WI38 (cell line): Measurements from ENCODE around the gene TALDO1.
"Not testable (repeated sequence)": the region's sequence is repeated elsewhere in the genome, so short reads cannot be mapped to it uniquely, and the experiment has no call there.

Experiments
- H3K4me3 ChIP-seq: 2 replicates; pipeline ENCODE4 v1.5.1; 2011; ENCODE audit warnings: low read depth, mild to moderate bottlenecking, control low read depth, low read length
- CTCF ChIP-seq: IDR thresholded peaks from 2 replicates; pipeline ENCODE4 v1.5.1; 2012; ENCODE audit warnings: low read depth, mild to moderate bottlenecking, control low read depth, low read length

Gene TALDO1

DNA sequence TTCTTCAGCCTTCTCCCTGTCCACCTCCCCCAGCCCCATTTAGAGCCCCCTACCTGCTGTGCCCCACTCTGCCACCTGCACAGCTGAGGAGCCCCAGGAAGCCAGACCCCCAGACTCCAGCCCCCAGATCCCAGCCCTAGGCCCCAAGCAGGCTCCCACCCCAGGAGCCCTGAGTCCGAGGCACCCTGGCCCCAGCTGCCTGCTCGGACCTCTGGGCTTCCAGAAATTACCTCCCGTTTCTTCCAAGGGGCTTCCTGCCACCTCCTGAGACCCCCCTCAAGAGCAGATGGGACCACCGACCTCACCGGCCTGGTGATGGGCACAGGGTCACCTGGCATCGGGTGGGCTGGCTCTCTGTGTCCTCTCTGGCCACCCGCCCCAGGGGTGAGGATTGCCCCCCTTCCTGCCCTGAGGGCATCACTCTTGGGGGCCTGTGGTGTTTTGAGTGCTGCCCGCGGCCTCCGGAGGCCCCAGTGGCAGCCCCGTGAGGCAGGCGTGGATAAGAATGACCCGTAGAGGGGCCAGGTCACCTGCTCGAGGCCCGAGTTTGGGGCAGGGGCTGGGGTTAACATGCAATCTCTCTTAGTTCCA lies 18.3 kb upstream of the TALDO1 start:
- no peak for TF ChIP-seq CTCF
- no peak overlapping the region for H3K4me3 ChIP-seq

DNA sequence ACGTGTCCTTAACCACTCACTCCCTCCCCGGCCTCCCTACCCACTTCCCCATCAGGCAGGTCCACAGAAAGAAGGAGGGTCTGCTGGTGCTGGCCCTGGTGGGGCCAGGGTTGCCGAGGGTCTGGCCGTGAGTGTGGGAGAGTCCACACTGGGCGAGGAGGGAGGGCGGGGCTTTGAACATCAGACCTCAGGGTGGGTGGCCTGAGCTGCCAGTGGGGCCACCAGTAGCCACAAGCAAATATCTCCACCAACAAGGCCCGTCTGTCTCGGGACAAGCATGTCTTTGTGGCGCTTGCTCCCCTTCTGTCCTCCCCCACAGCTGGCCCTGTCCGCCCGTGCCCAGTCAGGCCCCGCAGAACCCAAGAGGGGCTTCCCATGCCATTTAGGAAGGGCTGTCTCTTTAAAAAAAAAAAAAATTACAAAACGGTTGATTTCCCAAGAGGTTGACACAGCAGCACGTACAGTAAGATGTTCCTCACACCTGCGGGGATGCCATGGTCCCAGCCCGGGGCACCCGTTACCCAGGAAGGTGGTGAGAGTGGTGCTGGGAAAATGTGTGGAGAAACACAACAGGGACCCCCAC lies 17.7 kb upstream of the TALDO1 start:
- H3K4me3 ChIP-seq = no peak overlapping the region
- no peak for TF ChIP-seq CTCF

DNA sequence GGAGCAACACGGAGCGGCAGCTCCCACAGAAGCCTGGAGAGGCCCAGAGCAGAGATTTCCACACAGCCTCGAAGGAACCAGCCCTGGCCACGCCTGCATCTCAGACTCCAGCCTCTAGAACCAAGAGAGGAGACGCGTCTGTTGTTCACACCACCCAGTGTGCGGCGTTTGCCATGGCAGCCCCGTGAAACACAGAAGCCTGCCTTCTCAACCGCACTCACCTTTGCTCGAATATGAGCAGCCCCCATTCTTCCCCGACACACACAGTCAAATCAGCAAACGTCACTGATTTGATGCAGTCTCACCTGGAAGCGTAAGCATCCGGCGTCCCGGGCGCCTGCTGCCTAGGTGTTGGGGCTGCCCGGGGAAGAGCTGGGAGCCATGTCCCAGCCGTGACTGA lies 14.2 kb upstream of the TALDO1 start:
- H3K4me3 ChIP-seq = no peak overlapping the region
- no peak for TF ChIP-seq CTCF

- not testable (repeated sequence) for H3K4me3 ChIP-seq
Observed at GRCh38 chr11:734541-734940, 12.7 kb upstream of the TALDO1 start.

DNA sequence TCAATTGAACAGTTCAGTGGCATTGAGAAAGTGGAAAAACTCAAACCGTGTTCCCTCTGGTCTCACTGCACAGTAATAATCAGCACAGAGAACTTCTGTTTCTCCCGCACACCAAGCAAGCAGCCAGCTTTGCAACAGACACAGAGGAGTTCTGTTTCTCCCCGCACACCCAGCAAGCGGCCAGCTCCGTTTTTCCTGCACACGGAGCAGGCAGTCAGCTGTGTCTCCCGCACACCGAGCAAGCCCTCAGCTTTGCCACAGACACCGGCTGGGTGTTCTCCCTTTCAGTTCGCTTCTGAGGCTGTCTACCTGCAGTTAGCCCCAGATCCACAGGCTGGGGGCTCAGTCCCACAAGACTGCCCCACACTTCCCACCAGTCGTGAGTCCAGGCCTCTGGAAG lies 9.9 kb upstream of the TALDO1 start:
- TF ChIP-seq CTCF = no peak

DNA sequence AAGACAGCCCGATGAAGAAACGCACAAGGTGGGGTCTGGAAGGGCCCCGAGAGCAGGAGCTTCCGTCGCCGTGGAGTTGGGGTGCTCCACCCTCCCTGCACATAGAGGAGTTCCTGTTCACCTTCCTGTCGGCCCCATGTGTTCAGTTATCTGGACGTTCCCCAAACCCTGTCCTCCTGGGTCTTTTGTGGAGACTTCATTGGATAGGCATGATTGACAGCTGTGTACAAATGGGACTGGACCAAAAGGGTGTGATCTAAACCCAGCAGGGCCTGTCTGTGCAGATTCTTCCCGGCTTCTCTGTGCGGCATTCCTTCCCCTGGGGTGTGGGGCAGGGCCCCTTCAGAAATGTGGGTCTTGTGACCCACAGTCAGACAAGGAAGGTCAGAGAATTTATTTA lies 9.4 kb upstream of the TALDO1 start:
- not testable (repeated sequence) for H3K4me3 ChIP-seq

More for the DNA sequence above, 9.9 kb upstream of the TALDO1 start:
- H3K4me3 ChIP-seq = no peak overlapping the region

- no peak for TF ChIP-seq CTCF
- no peak overlapping the region for H3K4me3 ChIP-seq
Observed at GRCh38 chr11:742156-742546, 5.1 kb upstream of the TALDO1 start.

DNA sequence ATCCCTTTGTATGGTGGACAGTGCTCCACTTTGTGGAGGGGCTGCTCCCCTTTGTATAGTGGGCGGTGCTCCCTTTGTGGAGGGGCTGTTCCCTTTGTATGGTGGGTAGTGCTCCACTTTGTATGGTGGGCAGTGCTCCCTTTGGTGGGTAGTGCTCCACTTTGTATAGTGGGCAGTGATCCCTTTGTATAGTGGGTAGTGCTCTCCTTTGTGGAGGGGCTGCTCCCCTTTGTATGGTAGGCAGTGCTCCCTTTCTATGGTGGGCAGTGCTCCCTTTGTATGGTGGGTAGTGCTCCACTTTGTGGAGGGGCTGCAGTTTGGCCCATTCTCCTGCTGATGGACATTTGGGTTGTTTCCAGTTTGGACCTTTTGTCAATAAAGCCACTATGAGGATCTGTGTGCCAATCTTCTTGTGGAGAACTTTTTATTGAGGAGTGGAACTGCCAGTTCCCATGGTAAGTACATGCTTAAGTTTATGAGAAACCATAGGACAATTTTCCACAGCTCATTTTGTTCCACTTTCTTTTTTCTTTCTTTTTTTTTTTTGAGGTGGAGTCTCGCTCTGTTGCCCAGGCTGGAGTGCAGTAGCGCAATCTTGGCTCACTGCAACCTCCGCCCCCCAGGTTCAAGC lies 4.6 kb upstream of the TALDO1 start:
- no peak overlapping the region for H3K4me3 ChIP-seq
- no peak for TF ChIP-seq CTCF
